ENCODE data around the gene ENG. TPM values are rescaled to one million over a fixed set of nuclear protein-coding genes. Genes with fewer than 3 reads are reported as not detected.

ENG gene
- total RNA-seq, 6 experiments from 2014 or later = 27.4 to 90.1 (median 54.1) TPM

GRCh38 chr9:127893392-127893791 is 38.9 kb upstream of the ENG start:
- H3K4me1 ChIP-seq = peaks cover 0 to 21% (median 9%) of the 10 kb centered on the region in 4 donors
- H3K27me3 ChIP-seq = no peaks in the 10 kb centered on the region
- no peak for DNase-seq
- no peaks in the 10 kb centered on the region for H3K9me3 ChIP-seq
- no peak overlapping the region for H3K4me3 ChIP-seq
- WGBS (ENCODE audit: insufficient coverage, low coverage, low lambda C conversion rate, missing lambda C conversion rate) = 100% methylated on average over 3 of the region's 4 CpGs
- TF ChIP-seq, protein P1, sequence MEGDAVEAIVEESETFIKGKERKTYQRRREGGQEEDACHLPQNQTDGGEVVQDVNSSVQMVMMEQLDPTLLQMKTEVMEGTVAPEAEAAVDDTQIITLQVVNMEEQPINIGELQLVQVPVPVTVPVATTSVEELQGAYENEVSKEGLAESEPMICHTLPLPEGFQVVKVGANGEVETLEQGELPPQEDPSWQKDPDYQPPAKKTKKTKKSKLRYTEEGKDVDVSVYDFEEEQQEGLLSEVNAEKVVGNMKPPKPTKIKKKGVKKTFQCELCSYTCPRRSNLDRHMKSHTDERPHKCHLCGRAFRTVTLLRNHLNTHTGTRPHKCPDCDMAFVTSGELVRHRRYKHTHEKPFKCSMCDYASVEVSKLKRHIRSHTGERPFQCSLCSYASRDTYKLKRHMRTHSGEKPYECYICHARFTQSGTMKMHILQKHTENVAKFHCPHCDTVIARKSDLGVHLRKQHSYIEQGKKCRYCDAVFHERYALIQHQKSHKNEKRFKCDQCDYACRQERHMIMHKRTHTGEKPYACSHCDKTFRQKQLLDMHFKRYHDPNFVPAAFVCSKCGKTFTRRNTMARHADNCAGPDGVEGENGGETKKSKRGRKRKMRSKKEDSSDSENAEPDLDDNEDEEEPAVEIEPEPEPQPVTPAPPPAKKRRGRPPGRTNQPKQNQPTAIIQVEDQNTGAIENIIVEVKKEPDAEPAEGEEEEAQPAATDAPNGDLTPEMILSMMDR (IDR thresholded peaks at IDR 0.05) = no peak
- no peak overlapping the region for H3K27ac ChIP-seq
- no peak for ATAC-seq
- H3K36me3 ChIP-seq = peaks cover 0 to 61% (median 38%) of the 10 kb centered on the region in 4 donors
- intact Hi-C loops (cut with DNase I) = no loop called here

- WGBS (ENCODE audit: insufficient coverage, low coverage, low lambda C conversion rate, missing lambda C conversion rate) = 92% methylated on average over 6 of the region's 6 CpGs
- H3K27me3 ChIP-seq = no peaks in the 10 kb centered on the region
- no peaks in the 10 kb centered on the region for H3K9me3 ChIP-seq
- intact Hi-C loops (cut with DNase I) = no loop called here
- H3K36me3 ChIP-seq = peaks cover 0 to 65% (median 40%) of the 10 kb centered on the region in 4 donors
- peaks cover 0 to 17% (median 7%) of the 10 kb centered on the region in 4 donors for H3K4me1 ChIP-seq
- ATAC-seq (no peak), DNase-seq (no peak)
- no peak for TF ChIP-seq POLR2A (IDR thresholded peaks at IDR 0.05)
- TF ChIP-seq, protein P1 (IDR thresholded peaks at IDR 0.05) = no peak
- no peak overlapping the region for H3K27ac ChIP-seq
- no peak overlapping the region for H3K4me3 ChIP-seq
Measured at GRCh38 chr9:127892831-127893230, 38.4 kb upstream of the ENG start.

DNA sequence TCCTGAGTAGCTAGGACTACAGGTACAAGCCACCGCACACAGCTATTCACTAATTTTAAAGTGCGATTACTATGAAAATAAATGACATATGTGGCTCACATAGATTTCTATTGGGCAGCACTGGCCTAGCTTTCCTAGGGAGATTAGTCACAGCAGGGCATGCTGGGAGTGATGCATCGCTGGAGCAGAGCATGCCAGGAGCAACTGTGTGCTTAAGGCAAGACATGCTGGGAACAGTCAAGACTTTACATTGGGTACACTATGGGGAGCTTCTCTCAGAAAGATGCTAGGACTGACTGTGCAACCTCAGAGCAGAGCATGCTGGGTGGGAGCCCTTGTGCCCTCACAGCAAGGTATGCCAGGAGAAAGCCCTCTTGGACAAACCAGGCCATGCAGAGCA is 35.6 kb upstream of the ENG start:
- WGBS (ENCODE audit: insufficient coverage, low coverage, low lambda C conversion rate, missing lambda C conversion rate) = 97% methylated on average over 3 of the region's 3 CpGs

GRCh38 chr9:127887792-127888191 is 33.3 kb upstream of the ENG start:
- H3K27ac ChIP-seq = no peak overlapping the region
- no peaks in the 10 kb centered on the region for H3K4me1 ChIP-seq
- no peak for ATAC-seq
- peaks cover 6 to 57% (median 26%) of the 10 kb centered on the region in 4 donors for H3K36me3 ChIP-seq
- no peaks in the 10 kb centered on the region for H3K27me3 ChIP-seq
- 93% methylated on average over 2 of the region's 2 CpGs for WGBS (ENCODE audit: insufficient coverage, low coverage, low lambda C conversion rate, missing lambda C conversion rate)
- no peak overlapping the region for H3K4me3 ChIP-seq
- no peaks in the 10 kb centered on the region for H3K9me3 ChIP-seq
- TF ChIP-seq, protein P1 (IDR thresholded peaks at IDR 0.05) = no peak
- no peak for TF ChIP-seq POLR2A (IDR thresholded peaks at IDR 0.05)
- no peak for DNase-seq
- intact Hi-C loops (cut with DNase I) = no loop called here

More for the DNA sequence above, 35.6 kb upstream of the ENG start:
- DNase-seq (no peak), ATAC-seq (no peak)
- Histone ChIP-seq H3K36me3 (peaks cover 6 to 75% (median 45%) of the 10 kb centered on the region in 4 donors), H3K27me3 (no peaks in the 10 kb centered on the region), H3K9me3 (no peaks in the 10 kb centered on the region), H3K4me1 (no peaks in the 10 kb centered on the region), H3K4me3 (no peak overlapping the region), H3K27ac (no peak overlapping the region)
- intact Hi-C loops (cut with DNase I) = no loop called here
- TF ChIP-seq, protein P1 (IDR thresholded peaks at IDR 0.05) = no peak
- TF ChIP-seq POLR2A (IDR thresholded peaks at IDR 0.05) = no peak
